Neural crest cell (in vitro differentiated cells): ENCODE data around the gene BABAM2. TPM values are rescaled to one million over a fixed set of nuclear protein-coding genes. Genes with fewer than 3 reads are reported as not detected.

Experiments
- DNase-seq: peaks from one replicate; pipeline ENCODE4 v3.0.0; 2021; ENCODE audit warnings: low read depth, mixed read lengths, low spot score
- H3K27ac Mint-ChIP-seq: one replicate; pipeline ENCODE4 v1.8.0; 2021; ENCODE audit warnings: mild to moderate bottlenecking, mixed read lengths; ENCODE audit not compliant: unreplicated experiment
- H3K27me3 Mint-ChIP-seq: 2 replicates; pipeline ENCODE4 v1.8.0; 2021; ENCODE audit warnings: low read depth, mild to moderate bottlenecking, mixed read lengths
- H3K36me3 Mint-ChIP-seq: 2 replicates; pipeline ENCODE4 v1.8.0; 2021; ENCODE audit warnings: low read depth, mild to moderate bottlenecking, mixed read lengths
- H3K4me1 Mint-ChIP-seq: 2 replicates; pipeline ENCODE4 v1.8.0; 2021; ENCODE audit warnings: mixed read lengths
- H3K4me3 Mint-ChIP-seq: one replicate; pipeline ENCODE4 v1.8.0; 2021; ENCODE audit warnings: mild to moderate bottlenecking, mixed read lengths
- H3K9me3 Mint-ChIP-seq: 2 replicates; pipeline ENCODE4 v1.8.0; 2021; ENCODE audit warnings: mixed read lengths
- CTCF ChIP-seq: fragments of 200-600 bp; sonication (generic); conservative IDR thresholded peaks from 2 replicates; pipeline ENCODE4 v1.5.0; 2021; ENCODE audit warnings: antibody characterized with exemption, mild to moderate bottlenecking
- total RNA-seq: library from RNA; stranded (reverse); gene quantifications from 2 replicates; pipeline ENCODE4 v1.2.1, GENCODE V29; 2021

BABAM2 gene
- total RNA-seq, 1 donor from 2014 or later: 28.6 TPM

- H3K36me3 Mint-ChIP-seq: no peaks in the 10 kb centered on the region
- TF ChIP-seq CTCF: no peak
- no peak for DNase-seq
- no peak overlapping the region for H3K4me3 Mint-ChIP-seq
- no peak overlapping the region for H3K27ac Mint-ChIP-seq
- H3K9me3 Mint-ChIP-seq: no peaks in the 10 kb centered on the region
- no peaks in the 10 kb centered on the region for H3K4me1 Mint-ChIP-seq
- H3K27me3 Mint-ChIP-seq: no peaks in the 10 kb centered on the region
Observed at GRCh38 chr2:28089486-28089885, 199.0 kb downstream of the BABAM2 start.

- no peak overlapping the region for H3K4me3 Mint-ChIP-seq
- H3K9me3 Mint-ChIP-seq: peaks cover 2% of the 10 kb centered on the region
- DNase-seq: no peak
- TF ChIP-seq CTCF: no peak
- H3K36me3 Mint-ChIP-seq: no peaks in the 10 kb centered on the region
- H3K4me1 Mint-ChIP-seq: no peaks in the 10 kb centered on the region
- no peaks in the 10 kb centered on the region for H3K27me3 Mint-ChIP-seq
- H3K27ac Mint-ChIP-seq: no peak overlapping the region
Observed at GRCh38 chr2:28093308-28093707, 202.8 kb downstream of the BABAM2 start.

- no peak overlapping the region for H3K27ac Mint-ChIP-seq
- no peaks in the 10 kb centered on the region for H3K36me3 Mint-ChIP-seq
- no peaks in the 10 kb centered on the region for H3K4me1 Mint-ChIP-seq
- peaks cover 2% of the 10 kb centered on the region for H3K9me3 Mint-ChIP-seq
- no peak for DNase-seq
- TF ChIP-seq CTCF: no peak
- H3K4me3 Mint-ChIP-seq: no peak overlapping the region
- no peaks in the 10 kb centered on the region for H3K27me3 Mint-ChIP-seq
Observed at GRCh38 chr2:28093768-28094167, 203.2 kb downstream of the BABAM2 start.

GRCh38 chr2:28094739-28095138 is 204.2 kb downstream of the BABAM2 start:
- DNase-seq: no peak
- H3K27ac Mint-ChIP-seq: no peak overlapping the region
- H3K4me3 Mint-ChIP-seq: no peak overlapping the region
- TF ChIP-seq CTCF: no peak
- no peaks in the 10 kb centered on the region for H3K36me3 Mint-ChIP-seq
- no peaks in the 10 kb centered on the region for H3K27me3 Mint-ChIP-seq
- H3K4me1 Mint-ChIP-seq: no peaks in the 10 kb centered on the region
- peaks cover 2% of the 10 kb centered on the region for H3K9me3 Mint-ChIP-seq

GRCh38 chr2:28095622-28096021 is 205.1 kb downstream of the BABAM2 start:
- no peaks in the 10 kb centered on the region for H3K36me3 Mint-ChIP-seq
- H3K9me3 Mint-ChIP-seq: peaks cover 2% of the 10 kb centered on the region

More at GRCh38 chr2:28095622-28096021, 205.1 kb downstream of the BABAM2 start:
- TF ChIP-seq CTCF: no peak
- no peaks in the 10 kb centered on the region for H3K4me1 Mint-ChIP-seq
- DNase-seq: no peak
- no peak overlapping the region for H3K4me3 Mint-ChIP-seq
- no peaks in the 10 kb centered on the region for H3K27me3 Mint-ChIP-seq
- H3K27ac Mint-ChIP-seq: no peak overlapping the region
